HEK293 (cell line): ENCODE results near the gene PI4KA.

Source experiments
- CTCF ChIA-PET: fragments of 350-600 bp; formaldehyde crosslinking; extraction: SDS; loops from one replicate; lab custom pipeline; 2021; ENCODE audit warnings: antibody characterized with exemption; lab: Yijun Ruan, JAX
- POLR2A ChIA-PET: fragments of 300-600 bp; formaldehyde crosslinking; extraction: SDS; loops from one replicate; lab custom pipeline; 2020; ENCODE audit warnings: antibody characterized with exemption, inconsistent platforms; lab: Yijun Ruan, JAX
- H3K27ac ChIP-seq: fragments of 200-500 bp; sonication (Bioruptor generic); 2 replicates; pipeline ENCODE4 v1.5.1; 2014; ENCODE audit warnings: low read depth, low read length, control low read depth, inconsistent platforms; ENCODE audit errors: extremely low read depth
- H3K36me3 ChIP-seq, 2 experiments: fragments of 200-500 bp in 1 of 2; sonication (Bioruptor generic) in 1 of 2; 1 replicate in 1 of 2; 2 replicates in 1 of 2; pipeline ENCODE4 v1.5.1; 2014 to 2017; ENCODE audit warnings: inconsistent platforms in 2 of 2, low read length in 2 of 2; ENCODE audit not compliant: control insufficient read depth in 2 of 2, insufficient read depth in 1 of 2
- H3K4me1 ChIP-seq: fragments of 200-500 bp; sonication (Bioruptor generic); 2 replicates; pipeline ENCODE4 v1.5.1; 2014; ENCODE audit warnings: mild to moderate bottlenecking, low read length, inconsistent platforms; ENCODE audit not compliant: control insufficient read depth, insufficient read depth
- H3K4me3 ChIP-seq: 2 replicates; pipeline ENCODE4 v1.5.1; 2011; ENCODE audit warnings: low read depth, mild to moderate bottlenecking, control low read depth, low read length, moderate library complexity
- H3K9me3 ChIP-seq: fragments of 200-500 bp; sonication (Bioruptor generic); 2 replicates; pipeline ENCODE4 v1.5.1; 2014; ENCODE audit warnings: low read depth, low read length, inconsistent platforms; ENCODE audit not compliant: control insufficient read depth, insufficient read depth
- EGR2 ChIP-seq: fragments of 450-650 bp; formaldehyde crosslinking; IDR thresholded peaks from 2 replicates; pipeline ENCODE4 v1.5.1; 2016; ENCODE audit warnings: low read depth, missing biosample characterization, missing genetic modification characterization
- GLI2 ChIP-seq: fragments of 450-650 bp; formaldehyde crosslinking; IDR thresholded peaks from 2 replicates; pipeline ENCODE4; 2017; ENCODE audit warnings: missing biosample characterization, missing genetic modification characterization, low read depth, borderline replicate concordance
- HOXA7 ChIP-seq: sonication (generic); formaldehyde crosslinking; IDR thresholded peaks from 2 replicates; pipeline ENCODE4 v1.8.1; 2022; ENCODE audit warnings: missing genetic modification reagents, borderline replicate concordance
- OVOL3 ChIP-seq: fragments of 450-650 bp; formaldehyde crosslinking; IDR thresholded peaks from 2 replicates; pipeline ENCODE4 v1.5.1; 2016; ENCODE audit warnings: missing biosample characterization, missing genetic modification characterization
- SETDB1 ChIP-seq: IDR thresholded peaks from one replicate; pipeline ENCODE4 v1.6.1; 2017; ENCODE audit warnings: mild to moderate bottlenecking, low read length, moderate library complexity, mixed read lengths; ENCODE audit not compliant: insufficient read length
- SP3 ChIP-seq: fragments of 450-650 bp; formaldehyde crosslinking; IDR thresholded peaks from 2 replicates; pipeline ENCODE4 v1.5.1; 2016; ENCODE audit warnings: missing biosample characterization, missing genetic modification characterization
- ZBTB7A ChIP-seq: fragments of 450-650 bp; formaldehyde crosslinking; IDR thresholded peaks from 2 replicates; pipeline ENCODE4 v1.5.1; 2016; ENCODE audit warnings: low read depth, missing biosample characterization, missing genetic modification characterization
- ZNF274 ChIP-seq, 2 experiments: fragments of 200-500 bp in 1 of 2; fragments of 450-650 bp in 1 of 2; sonication (Bioruptor generic) in 1 of 2; formaldehyde crosslinking in 1 of 2; IDR thresholded peaks; 2 replicates each; pipeline versions ENCODE4 v1.5.1 to v1.6.1; 2014 to 2016; ENCODE audit warnings: borderline replicate concordance in 1 of 2, inconsistent platforms in 1 of 2, low read length in 1 of 2, missing biosample characterization in 1 of 2, missing genetic modification characterization in 1 of 2
- ZNF341 ChIP-seq: fragments of 450-650 bp; formaldehyde crosslinking; IDR thresholded peaks from 2 replicates; pipeline ENCODE4; 2016; ENCODE audit warnings: low read depth, missing biosample characterization, missing genetic modification characterization
- ZNF404 ChIP-seq: fragments of 450-650 bp; formaldehyde crosslinking; IDR thresholded peaks from 2 replicates; pipeline ENCODE4 v1.5.1; 2017; ENCODE audit warnings: missing biosample characterization, missing genetic modification characterization
- ZNF416 ChIP-seq: fragments of 450-650 bp; formaldehyde crosslinking; IDR thresholded peaks from 2 replicates; pipeline ENCODE4 v1.5.1; 2016; ENCODE audit warnings: missing biosample characterization, missing genetic modification characterization
- ZNF660 ChIP-seq: fragments of 450-650 bp; IDR thresholded peaks from 2 replicates; pipeline ENCODE4 v1.5.1; 2018; ENCODE audit warnings: missing biosample characterization, mild to moderate bottlenecking, missing genetic modification characterization
- ZNF830 ChIP-seq: fragments of 450-650 bp; IDR thresholded peaks from 2 replicates; pipeline ENCODE4 v1.5.0; 2018; ENCODE audit warnings: missing biosample characterization, missing genetic modification characterization, low read depth, mild to moderate bottlenecking, moderate library complexity
- ZSCAN23 ChIP-seq: fragments of 450-650 bp; formaldehyde crosslinking; IDR thresholded peaks from 2 replicates; pipeline ENCODE4 v1.5.1; 2016; ENCODE audit warnings: missing biosample characterization, missing genetic modification characterization
- TF ChIP-seq, protein P1 (sequence below): fragments of 450-650 bp; formaldehyde crosslinking; IDR thresholded peaks from 2 replicates; pipeline ENCODE4 v1.5.1; 2016; ENCODE audit warnings: missing biosample characterization, missing genetic modification characterization, low read depth
- TF ChIP-seq, protein P2 (sequence below): fragments of 450-650 bp; formaldehyde crosslinking; IDR thresholded peaks from 2 replicates; pipeline ENCODE4 v1.5.1; 2016; ENCODE audit warnings: missing biosample characterization, missing genetic modification characterization, borderline replicate concordance
- TF ChIP-seq, protein P3 (sequence below): fragments of 450-650 bp; formaldehyde crosslinking; IDR thresholded peaks from 2 replicates; pipeline ENCODE4 v1.5.1; 2016; ENCODE audit warnings: missing biosample characterization, missing genetic modification characterization
- TF ChIP-seq, protein P4 (sequence below): fragments of 450-650 bp; formaldehyde crosslinking; IDR thresholded peaks from 2 replicates; pipeline ENCODE4 v1.5.1; 2016; ENCODE audit warnings: missing biosample characterization, missing genetic modification characterization

The PI4KA gene

DNA sequence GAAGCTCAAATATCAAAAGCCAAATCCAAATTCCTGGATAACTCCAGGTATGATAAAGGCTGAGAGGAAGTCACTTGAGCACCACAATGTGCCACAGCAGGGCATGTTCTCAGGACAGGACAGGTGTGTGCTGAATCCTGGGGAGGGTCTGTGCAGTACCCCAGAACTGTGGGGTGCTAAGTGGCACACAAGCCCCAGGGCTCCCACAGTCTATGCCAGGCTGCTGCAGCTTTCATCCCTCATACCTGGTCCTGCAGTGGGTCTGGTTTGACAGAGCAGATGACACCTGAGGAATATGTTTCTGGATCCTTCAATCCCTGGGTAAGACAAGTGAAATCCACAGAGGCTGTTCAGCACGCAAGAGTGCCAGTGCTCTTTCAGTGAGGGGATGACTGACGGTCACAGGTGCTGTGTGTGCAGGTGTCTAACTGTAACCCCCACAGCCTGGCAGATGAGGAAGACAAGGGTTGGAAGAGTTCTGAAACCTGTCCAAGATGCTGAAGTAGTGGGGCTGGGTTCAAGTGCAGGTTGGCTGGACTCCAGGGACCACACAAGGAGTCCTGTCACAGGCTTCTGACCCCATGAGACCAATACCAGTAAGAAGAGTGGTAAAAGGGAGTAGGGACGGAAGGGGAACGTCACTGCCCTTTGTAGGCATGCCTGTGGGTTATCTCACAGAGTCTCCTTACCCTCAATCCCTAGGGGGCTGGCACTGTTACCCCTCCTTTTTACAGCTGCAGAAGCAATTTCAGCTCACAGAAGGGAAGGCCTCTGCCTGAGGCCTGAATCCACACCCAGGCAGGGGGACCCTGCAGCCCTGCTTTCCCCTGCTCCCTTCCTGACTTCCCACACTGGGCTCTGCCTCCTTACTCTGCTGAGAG lies 70.6 kb downstream of the PI4KA start (continued):
- TF ChIP-seq, protein P1, sequence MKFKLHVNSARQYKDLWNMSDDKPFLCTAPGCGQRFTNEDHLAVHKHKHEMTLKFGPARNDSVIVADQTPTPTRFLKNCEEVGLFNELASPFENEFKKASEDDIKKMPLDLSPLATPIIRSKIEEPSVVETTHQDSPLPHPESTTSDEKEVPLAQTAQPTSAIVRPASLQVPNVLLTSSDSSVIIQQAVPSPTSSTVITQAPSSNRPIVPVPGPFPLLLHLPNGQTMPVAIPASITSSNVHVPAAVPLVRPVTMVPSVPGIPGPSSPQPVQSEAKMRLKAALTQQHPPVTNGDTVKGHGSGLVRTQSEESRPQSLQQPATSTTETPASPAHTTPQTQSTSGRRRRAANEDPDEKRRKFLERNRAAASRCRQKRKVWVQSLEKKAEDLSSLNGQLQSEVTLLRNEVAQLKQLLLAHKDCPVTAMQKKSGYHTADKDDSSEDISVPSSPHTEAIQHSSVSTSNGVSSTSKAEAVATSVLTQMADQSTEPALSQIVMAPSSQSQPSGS (tag by site-specific recombination) = no peak
- TF ChIP-seq EGR2 (no peak), SETDB1 (no peak), ZSCAN23 (no peak), ZNF416 (no peak), ZNF660 (tag by site-specific recombination) (no peak), SP3 (tag by site-specific recombination) (no peak)

DNA sequence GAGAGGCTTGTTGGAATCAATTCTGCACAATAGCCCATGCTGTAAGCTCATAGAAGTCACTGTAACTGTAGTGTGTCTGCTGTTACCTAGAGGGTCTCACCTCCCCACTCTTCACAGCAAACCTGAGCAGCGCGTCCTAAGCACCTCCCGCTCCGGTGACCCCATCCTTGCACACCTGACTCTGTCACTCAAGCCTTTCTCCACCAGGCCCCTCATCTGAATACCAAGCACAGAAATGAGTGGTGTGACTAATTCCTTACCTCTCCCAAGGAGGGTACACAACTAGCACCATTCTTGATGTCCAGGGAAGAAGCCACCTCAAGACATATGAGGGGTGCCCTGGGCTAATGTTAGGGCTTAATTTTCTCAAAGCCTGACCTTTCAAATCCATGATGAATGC lies 71.4 kb downstream of the PI4KA start:
- Histone ChIP-seq H3K36me3 (peaks cover 6 to 66% of the 10 kb centered on the region in 2 experiments; a peak in 2 of 3 replicates), H3K27ac (no peak overlapping the region), H3K9me3 (no peaks in the 10 kb centered on the region), H3K4me3 (no peak overlapping the region), H3K4me1 (no peaks in the 10 kb centered on the region)
- TF ChIP-seq ZNF274 (IDR thresholded peaks at IDR 0.05; ENCODE audit: low read length) (no peak), ZNF274 (tag by site-specific recombination; IDR thresholded peaks at IDR 0.05; ENCODE audit: borderline replicate concordance) (no peak), ZNF341 (tag by site-specific recombination) (peak; percentile 47), ZNF830 (tag by site-specific recombination) (no peak), OVOL3 (tag by site-specific recombination) (no peak)
- CTCF ChIA-PET = interaction anchor here (0.8 kb wide), 1 partner anchor 23 kb away, joined by 3 read pairs; no protein-coding TSS in a partner anchor
- POLR2A ChIA-PET = no interaction called here

DNA sequence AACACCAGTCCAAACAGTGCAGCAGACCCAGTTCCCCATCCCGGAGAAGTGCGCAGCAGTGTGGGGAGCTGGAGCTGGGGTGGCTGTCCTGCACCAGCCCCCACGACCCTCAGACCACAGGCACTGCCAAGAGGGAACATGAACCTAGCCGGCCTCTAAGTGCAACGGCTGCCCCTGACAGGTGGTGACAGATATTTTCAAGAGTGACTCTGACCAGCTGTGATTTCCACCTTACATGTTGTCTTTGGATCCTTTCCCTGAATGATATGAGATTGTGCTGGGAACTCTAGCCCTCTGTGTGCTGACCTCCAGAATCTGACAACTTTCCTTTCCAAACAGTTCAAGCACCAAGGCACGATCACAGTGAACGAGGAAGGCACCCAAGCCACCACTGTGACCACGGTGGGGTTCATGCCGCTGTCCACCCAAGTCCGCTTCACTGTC lies 72.1 kb downstream of the PI4KA start:
- ChIA-PET CTCF (interaction anchor here (0.8 to 4.0 kb wide), 5 partner anchors 8 to 36 kb away, joined by 3 to 34 read pairs (median 3); no protein-coding TSS in a partner anchor), POLR2A (no interaction called here)
- no peak for TF ChIP-seq ZBTB7A
- no peak for TF ChIP-seq ZNF404 (tag by site-specific recombination)
- no peak for TF ChIP-seq HOXA7
- TF ChIP-seq GLI2 = no peak
- TF ChIP-seq, protein P2, sequence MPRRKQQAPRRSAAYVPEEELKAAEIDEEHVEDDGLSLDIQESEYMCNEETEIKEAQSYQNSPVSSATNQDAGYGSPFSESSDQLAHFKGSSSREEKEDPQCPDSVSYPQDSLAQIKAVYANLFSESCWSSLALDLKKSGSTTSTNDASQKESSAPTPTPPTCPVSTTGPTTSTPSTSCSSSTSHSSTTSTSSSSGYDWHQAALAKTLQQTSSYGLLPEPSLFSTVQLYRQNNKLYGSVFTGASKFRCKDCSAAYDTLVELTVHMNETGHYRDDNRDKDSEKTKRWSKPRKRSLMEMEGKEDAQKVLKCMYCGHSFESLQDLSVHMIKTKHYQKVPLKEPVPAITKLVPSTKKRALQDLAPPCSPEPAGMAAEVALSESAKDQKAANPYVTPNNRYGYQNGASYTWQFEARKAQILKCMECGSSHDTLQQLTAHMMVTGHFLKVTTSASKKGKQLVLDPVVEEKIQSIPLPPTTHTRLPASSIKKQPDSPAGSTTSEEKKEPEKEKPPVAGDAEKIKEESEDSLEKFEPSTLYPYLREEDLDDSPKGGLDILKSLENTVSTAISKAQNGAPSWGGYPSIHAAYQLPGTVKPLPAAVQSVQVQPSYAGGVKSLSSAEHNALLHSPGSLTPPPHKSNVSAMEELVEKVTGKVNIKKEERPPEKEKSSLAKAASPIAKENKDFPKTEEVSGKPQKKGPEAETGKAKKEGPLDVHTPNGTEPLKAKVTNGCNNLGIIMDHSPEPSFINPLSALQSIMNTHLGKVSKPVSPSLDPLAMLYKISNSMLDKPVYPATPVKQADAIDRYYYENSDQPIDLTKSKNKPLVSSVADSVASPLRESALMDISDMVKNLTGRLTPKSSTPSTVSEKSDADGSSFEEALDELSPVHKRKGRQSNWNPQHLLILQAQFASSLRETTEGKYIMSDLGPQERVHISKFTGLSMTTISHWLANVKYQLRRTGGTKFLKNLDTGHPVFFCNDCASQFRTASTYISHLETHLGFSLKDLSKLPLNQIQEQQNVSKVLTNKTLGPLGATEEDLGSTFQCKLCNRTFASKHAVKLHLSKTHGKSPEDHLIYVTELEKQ (tag by site-specific recombination) = no peak
- TF ChIP-seq, protein P3, sequence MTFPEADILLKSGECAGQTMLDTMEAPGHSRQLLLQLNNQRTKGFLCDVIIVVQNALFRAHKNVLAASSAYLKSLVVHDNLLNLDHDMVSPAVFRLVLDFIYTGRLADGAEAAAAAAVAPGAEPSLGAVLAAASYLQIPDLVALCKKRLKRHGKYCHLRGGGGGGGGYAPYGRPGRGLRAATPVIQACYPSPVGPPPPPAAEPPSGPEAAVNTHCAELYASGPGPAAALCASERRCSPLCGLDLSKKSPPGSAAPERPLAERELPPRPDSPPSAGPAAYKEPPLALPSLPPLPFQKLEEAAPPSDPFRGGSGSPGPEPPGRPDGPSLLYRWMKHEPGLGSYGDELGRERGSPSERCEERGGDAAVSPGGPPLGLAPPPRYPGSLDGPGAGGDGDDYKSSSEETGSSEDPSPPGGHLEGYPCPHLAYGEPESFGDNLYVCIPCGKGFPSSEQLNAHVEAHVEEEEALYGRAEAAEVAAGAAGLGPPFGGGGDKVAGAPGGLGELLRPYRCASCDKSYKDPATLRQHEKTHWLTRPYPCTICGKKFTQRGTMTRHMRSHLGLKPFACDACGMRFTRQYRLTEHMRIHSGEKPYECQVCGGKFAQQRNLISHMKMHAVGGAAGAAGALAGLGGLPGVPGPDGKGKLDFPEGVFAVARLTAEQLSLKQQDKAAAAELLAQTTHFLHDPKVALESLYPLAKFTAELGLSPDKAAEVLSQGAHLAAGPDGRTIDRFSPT (tag by site-specific recombination) = no peak
- no peak for TF ChIP-seq EGR2
- TF ChIP-seq, protein P4, sequence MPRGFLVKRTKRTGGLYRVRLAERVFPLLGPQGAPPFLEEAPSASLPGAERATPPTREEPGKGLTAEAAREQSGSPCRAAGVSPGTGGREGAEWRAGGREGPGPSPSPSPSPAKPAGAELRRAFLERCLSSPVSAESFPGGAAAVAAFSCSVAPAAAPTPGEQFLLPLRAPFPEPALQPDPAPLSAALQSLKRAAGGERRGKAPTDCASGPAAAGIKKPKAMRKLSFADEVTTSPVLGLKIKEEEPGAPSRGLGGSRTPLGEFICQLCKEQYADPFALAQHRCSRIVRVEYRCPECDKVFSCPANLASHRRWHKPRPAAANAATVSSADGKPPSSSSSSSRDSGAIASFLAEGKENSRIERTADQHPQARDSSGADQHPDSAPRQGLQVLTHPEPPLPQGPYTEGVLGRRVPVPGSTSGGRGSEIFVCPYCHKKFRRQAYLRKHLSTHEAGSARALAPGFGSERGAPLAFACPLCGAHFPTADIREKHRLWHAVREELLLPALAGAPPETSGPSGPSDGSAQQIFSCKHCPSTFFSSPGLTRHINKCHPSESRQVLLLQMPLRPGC (tag by site-specific recombination) = no peak
- Histone ChIP-seq H3K4me1 (no peaks in the 10 kb centered on the region), H3K4me3 (no peak overlapping the region), H3K27ac (no peak overlapping the region), H3K36me3 (peaks cover 3 to 68% of the 10 kb centered on the region in 2 experiments; a peak in 2 of 3 replicates), H3K9me3 (no peaks in the 10 kb centered on the region)
